Measurements from ENCODE around the gene PLCD4.
A peak's percentile ranks its signal among the peaks of the same experiment; 100 is the strongest.

Gene PLCD4

DNA sequence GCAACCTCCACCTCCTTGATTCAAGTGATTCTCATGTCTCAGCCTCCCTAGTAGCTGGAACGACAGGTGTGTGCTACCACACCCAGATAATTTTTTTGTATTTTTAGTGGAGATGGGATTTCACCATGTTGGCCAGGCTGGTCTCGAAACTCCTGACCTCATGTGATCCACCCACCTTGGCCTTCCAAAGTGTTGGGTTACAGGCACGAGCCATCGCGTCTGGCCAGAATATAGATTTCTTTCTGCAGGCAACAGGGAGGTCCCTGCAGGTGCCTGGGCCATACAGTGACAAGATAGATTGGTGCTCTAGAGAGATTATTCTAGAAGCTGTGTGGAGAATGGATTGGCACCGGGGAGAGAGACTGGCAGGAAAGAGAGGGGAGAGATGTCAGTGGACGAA is 13.3 kb downstream of the PLCD4 start:
- no peak for DNase-seq (ENCODE audit: low spot score)

GRCh38 chr2:218622606-218623365 is 15.1 kb downstream of the PLCD4 start:
- peak; percentile 58 for DNase-seq (ENCODE audit: low spot score)

DNA sequence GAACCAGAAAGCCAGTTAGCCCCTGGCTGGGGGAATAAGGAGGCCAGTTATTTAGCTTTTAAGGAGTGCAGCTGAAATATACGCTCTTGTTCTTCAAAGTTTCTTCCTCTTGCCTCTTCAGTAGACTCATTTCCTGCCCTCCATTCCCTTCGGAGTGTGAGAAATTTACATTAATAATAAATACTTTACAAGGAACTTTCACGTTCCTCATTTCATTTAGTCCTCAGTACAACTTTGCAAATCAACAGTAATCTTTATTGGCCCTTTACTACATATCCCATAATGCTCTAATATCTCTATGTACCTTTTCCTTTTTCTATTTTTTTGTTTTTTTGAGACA is 15.6 kb downstream of the PLCD4 start:
- DNase-seq (ENCODE audit: low spot score) = no peak

DNA sequence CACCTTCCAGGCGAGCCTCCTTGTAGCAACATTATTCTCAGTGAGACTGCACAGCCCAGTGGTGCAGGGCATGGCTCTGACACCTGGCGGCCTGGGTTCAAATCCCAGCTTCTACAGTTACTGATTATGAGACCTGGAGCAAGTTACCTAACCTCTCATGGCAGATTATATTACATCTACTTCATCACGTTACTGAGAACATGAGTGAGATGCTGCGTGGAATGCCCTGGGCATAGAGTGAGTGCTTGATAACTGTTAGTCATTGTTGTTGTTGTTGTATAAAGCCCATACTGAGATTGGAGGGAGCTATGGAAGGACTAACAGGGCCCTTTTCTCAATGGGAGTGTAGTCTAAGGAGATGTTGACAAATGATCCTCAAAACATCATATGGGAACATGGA is 18.7 kb downstream of the PLCD4 start:
- DNase-seq (ENCODE audit: low spot score) = no peak

- DNase-seq (ENCODE audit: low spot score) = no peak
Observed at GRCh38 chr2:218627939-218628338, 20.2 kb downstream of the PLCD4 start.

DNA sequence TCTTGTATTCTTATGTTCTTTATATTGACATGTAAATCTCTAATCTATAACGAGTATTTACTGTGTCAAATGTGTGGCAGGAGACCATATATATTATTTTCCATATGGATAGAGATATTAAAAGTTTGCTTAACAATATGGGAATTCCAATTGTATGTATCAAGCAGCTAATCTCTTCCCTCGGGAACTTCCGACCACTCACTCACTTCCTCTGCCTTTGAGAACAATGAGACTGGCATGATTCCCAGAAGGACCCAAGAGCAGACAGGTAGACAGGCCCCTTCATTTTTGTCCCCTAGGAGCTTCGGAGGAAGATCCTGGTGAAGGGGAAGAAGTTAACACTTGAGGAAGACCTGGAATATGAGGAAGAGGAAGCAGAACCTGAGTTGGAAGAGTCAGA is 24.1 kb downstream of the PLCD4 start:
- DNase-seq (ENCODE audit: low spot score) = peak; percentile 63

DNA sequence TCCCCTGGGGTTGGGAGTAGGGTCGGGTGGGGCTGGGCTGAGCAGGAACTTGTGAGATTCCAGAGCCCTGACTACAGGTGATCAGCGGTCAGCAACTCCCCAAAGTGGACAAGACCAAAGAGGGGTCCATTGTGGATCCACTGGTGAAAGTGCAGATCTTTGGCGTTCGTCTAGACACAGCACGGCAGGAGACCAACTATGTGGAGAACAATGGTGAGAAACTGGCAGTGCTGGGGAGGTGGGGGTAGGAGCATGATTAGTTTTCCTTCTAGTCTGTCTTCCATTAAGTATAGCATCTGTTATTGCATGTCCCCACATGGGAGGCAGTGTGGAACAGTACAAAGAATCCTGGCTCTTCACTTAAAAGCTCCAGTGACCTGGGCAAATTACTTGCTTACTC is 28.0 kb downstream of the PLCD4 start:
- DNase-seq (ENCODE audit: low spot score) = no peak

- DNase-seq (ENCODE audit: low spot score) = no peak
Observed at GRCh38 chr2:218638372-218638771, 30.7 kb downstream of the PLCD4 start.

- no peak for DNase-seq (ENCODE audit: low spot score)
Observed at GRCh38 chr2:218642121-218642656, 34.5 kb downstream of the PLCD4 start.

GRCh38 chr2:218642786-218643185 is 35.1 kb downstream of the PLCD4 start:
- DNase-seq (ENCODE audit: low spot score) = no peak

- DNase-seq (ENCODE audit: low spot score) = peak; percentile 20
Observed at GRCh38 chr2:218643751-218644310, 36.1 kb downstream of the PLCD4 start.

GRCh38 chr2:218644721-218645120 is 37.0 kb downstream of the PLCD4 start:
- DNase-seq (ENCODE audit: low spot score) = peak; percentile 92

DNA sequence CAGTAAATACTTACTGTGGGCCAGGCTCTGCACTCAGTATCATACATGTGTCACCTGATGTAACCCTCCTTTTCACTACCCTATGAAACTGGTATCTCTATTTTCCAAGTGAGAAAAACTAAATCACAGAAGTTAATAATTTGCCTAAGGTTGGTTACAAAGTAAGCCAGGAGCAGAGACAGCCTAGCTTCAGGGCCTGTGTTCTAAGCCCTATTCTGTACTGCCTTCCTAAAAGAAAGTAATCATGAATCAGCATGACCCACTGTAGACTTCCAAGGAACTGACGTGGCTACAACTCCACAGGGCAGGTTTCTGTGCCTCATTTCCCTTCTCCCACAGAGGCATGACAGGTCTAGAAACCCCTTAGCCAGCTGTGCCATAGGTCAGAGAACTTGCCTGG is 37.4 kb downstream of the PLCD4 start:
- peak; percentile 98 for DNase-seq (ENCODE audit: low spot score)

GRCh38 chr2:218648088-218648786 is 40.5 kb downstream of the PLCD4 start:
- DNase-seq (ENCODE audit: low spot score) = peak; percentile 68

DNA sequence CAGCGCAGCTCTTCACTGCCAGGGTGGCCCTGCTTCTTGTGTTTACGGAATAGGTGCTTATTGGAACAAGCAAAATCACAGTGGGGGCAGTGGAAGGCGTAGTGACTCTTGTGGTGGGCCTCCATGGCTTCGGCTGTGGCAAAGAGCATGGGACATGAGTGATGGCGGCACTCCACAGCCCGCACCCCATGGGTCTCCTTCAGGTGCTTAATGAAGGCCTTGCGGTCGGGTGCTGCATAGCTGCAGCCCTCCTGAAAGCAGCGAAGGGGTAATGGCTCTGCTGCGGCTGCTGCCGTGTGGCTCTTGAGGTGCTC is 41.0 kb downstream of the PLCD4 start:
- DNase-seq (ENCODE audit: low spot score) = no peak

GRCh38 chr2:218655751-218656150 is 48.1 kb downstream of the PLCD4 start:
- DNase-seq (ENCODE audit: low spot score) = no peak

GRCh38 chr2:218658671-218659257 is 51.1 kb downstream of the PLCD4 start:
- DNase-seq (ENCODE audit: low spot score) = peak; percentile 73

DNA sequence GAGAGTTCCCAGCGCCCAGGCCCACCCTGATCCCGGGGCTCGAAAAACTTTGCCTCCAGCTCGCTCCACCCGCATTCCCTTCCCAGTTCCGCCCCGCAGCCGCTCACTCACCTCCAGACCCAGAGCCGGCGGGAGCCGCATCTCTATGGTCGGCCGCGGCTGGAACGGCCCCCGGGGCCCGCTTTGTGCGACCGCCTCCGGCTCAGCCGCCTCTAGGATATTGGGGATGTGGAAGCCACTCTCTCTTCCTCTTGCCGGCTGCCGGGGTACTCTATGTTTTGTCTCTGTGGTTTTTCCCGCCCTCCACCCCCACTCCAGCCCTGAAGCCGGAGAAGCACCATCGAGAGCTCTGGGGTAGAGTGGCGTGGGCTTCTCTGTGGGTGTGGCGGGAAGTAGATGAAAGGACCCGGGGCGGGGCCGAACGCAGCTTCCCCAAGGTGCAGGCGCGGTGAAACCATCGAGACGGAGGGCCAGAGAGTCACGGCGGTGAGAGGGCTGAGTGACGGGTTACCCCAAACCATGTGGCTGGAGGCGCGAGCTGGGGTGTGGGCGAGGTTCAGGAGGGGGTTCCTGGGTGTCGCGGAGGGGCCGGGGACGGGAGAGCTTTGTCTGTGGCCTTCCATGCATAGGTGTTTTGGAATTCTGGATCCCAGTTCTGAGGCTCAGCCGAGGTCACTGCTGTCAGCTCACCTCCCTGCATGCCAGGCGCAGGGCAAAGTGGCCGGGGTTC is 51.7 kb downstream of the PLCD4 start, which contains the start of the genes BCS1L and ZNF142:
TSS of gene BCS1L (plus strand) at position 426 of the 730 bp plus-strand sequence. CDS start 1,305 bp downstream, outside the sequence.
TSS of gene ZNF142 (minus strand) at position 366 of the 730 bp plus-strand sequence. CDS start 3,194 bp downstream, outside the sequence.
- peak; percentile 93 for DNase-seq (ENCODE audit: low spot score)

DNA sequence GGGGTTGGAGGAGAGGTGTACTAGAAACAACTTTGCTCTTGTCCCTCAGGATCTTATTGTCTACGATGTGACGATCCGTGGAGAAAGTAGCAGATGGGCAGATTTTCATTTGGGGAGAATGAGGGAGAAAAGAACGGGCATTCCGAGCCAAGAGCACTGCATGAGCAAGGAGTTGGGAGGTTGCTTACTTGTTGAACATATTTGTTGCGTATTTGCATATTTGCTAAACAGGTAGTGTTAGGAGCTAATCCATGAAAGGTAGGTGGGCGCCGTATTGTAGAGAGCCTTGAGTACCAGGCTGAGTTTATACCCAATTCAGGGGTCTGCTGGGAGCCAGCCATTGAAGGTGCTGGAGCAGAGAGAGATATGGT is 52.3 kb downstream of the PLCD4 start:
- DNase-seq (ENCODE audit: low spot score) = no peak

GRCh38 chr2:218662377-218662776 is 54.7 kb downstream of the PLCD4 start:
- no peak for DNase-seq (ENCODE audit: low spot score)

GRCh38 chr2:218662827-218663226 is 55.1 kb downstream of the PLCD4 start:
- no peak for DNase-seq (ENCODE audit: low spot score)

GRCh38 chr2:218663901-218664300 is 56.2 kb downstream of the PLCD4 start:
- no peak for DNase-seq (ENCODE audit: low spot score)
